IPS DF 6.9 (cell line): ENCODE measurements around the gene AANAT.

Experiments used
- DNase-seq: peaks from one replicate; pipeline ENCODE4 v3.0.0-alpha.2; 2013; ENCODE audit warnings: low read depth, low spot score
- H3K27ac ChIP-seq: one replicate; pipeline ENCODE4 v1.5.1; 2013; ENCODE audit warnings: low read length, control low read depth
- H3K27me3 ChIP-seq: 2 replicates; pipeline ENCODE4 v1.6.1; 2013; ENCODE audit warnings: mild to moderate bottlenecking, low read length; ENCODE audit not compliant: control insufficient read depth, insufficient read depth
- H3K36me3 ChIP-seq: 2 replicates; pipeline ENCODE4 v1.6.1; 2013; ENCODE audit warnings: low read length; ENCODE audit not compliant: control insufficient read depth, insufficient read depth
- H3K4me1 ChIP-seq: 2 replicates; pipeline ENCODE4 v1.6.1; 2013; ENCODE audit warnings: low read length; ENCODE audit not compliant: control insufficient read depth, insufficient read depth
- H3K4me3 ChIP-seq: 2 replicates; pipeline ENCODE4 v1.5.1; 2013; ENCODE audit warnings: mild to moderate bottlenecking, low read length
- H3K9me3 ChIP-seq: 2 replicates; pipeline ENCODE4 v1.6.1; 2013; ENCODE audit warnings: low read length, inconsistent platforms; ENCODE audit not compliant: control insufficient read depth, insufficient read depth
- WGBS: extraction: QIAGEN DNeasy Blood & Tissue Kit; methylation state at CpG from one replicate; pipeline ENCODE4 v1.1.7; 2013; ENCODE audit warnings: mixed read lengths, missing lambda C conversion rate; ENCODE audit not compliant: insufficient read length, insufficient coverage; 5-methylcytosine and 5-hydroxymethylcytosine counted together

Gene AANAT

GRCh38 chr17:76467366-76467765 is at the start of gene AANAT:
Gene AANAT, plus strand, starts transcription at chr17:76467603. Its CDS starts 1,144 bp downstream, at chr17:76468747.
- Histone ChIP-seq H3K9me3 (no peaks in the 10 kb centered on the region), H3K27ac (no peak within 1 kb of the TSS), H3K27me3 (no peaks in the 10 kb centered on the region), H3K4me1 (no peaks in the 10 kb centered on the region), H3K36me3 (no peaks in the 10 kb centered on the region; the same call in 1 of the 2 replicates), H3K4me3 (no peak within 1 kb of the TSS)
- WGBS = no CpG with 5 or more reads among the region's 11 CpGs
- no peak for DNase-seq

GRCh38 chr17:76419576-76420260 is 47.7 kb upstream of the AANAT start:
- no peaks in the 10 kb centered on the region for H3K27me3 ChIP-seq
- no peaks in the 10 kb centered on the region for H3K36me3 ChIP-seq
- no peak overlapping the region for H3K4me3 ChIP-seq
- no peak for DNase-seq
- 0 out of 2 replicates have a peak, but pooled peaks cover 1% of the 10 kb centered on the region for H3K4me1 ChIP-seq
- WGBS = no CpG with 5 or more reads among the region's 17 CpGs
- no peaks in the 10 kb centered on the region for H3K9me3 ChIP-seq
- H3K27ac ChIP-seq = no peak overlapping the region

- Histone ChIP-seq H3K9me3 (no peaks in the 10 kb centered on the region), H3K27me3 (no peaks in the 10 kb centered on the region), H3K4me3 (no peak overlapping the region), H3K36me3 (no peaks in the 10 kb centered on the region), H3K27ac (no peak overlapping the region), H3K4me1 (0 out of 2 replicates have a peak, but pooled peaks cover 1% of the 10 kb centered on the region)
- no CpG with 5 or more reads among the region's 10 CpGs for WGBS
- DNase-seq = no peak
These were observed 46.9 kb upstream of the AANAT start for GRCh38 chr17:76420356-76421043.

GRCh38 chr17:76421044-76421407 is 46.4 kb upstream of the AANAT start:
- Histone ChIP-seq H3K36me3 (no peaks in the 10 kb centered on the region), H3K27me3 (no peaks in the 10 kb centered on the region), H3K4me1 (0 out of 2 replicates have a peak, but pooled peaks cover 1% of the 10 kb centered on the region), H3K27ac (no peak overlapping the region), H3K9me3 (no peaks in the 10 kb centered on the region), H3K4me3 (no peak overlapping the region)
- DNase-seq = no peak
- WGBS = no CpG with 5 or more reads among the region's 7 CpGs

- Histone ChIP-seq H3K27me3 (no peaks in the 10 kb centered on the region), H3K4me3 (no peak overlapping the region), H3K36me3 (no peaks in the 10 kb centered on the region), H3K4me1 (peaks cover 1% of the 10 kb centered on the region; the same call in 1 of the 2 replicates), H3K27ac (no peak overlapping the region), H3K9me3 (no peaks in the 10 kb centered on the region)
- no peak for DNase-seq
- no CpG with 5 or more reads among the region's 8 CpGs for WGBS
These were observed 45.0 kb upstream of the AANAT start for GRCh38 chr17:76422406-76422805.

- H3K27ac ChIP-seq = no peak overlapping the region
- H3K4me1 ChIP-seq = peaks cover 1% of the 10 kb centered on the region; the same call in 1 of the 2 replicates
- no peaks in the 10 kb centered on the region for H3K27me3 ChIP-seq
- no peaks in the 10 kb centered on the region for H3K36me3 ChIP-seq
- H3K4me3 ChIP-seq = no peak overlapping the region
- no peaks in the 10 kb centered on the region for H3K9me3 ChIP-seq
- WGBS = no CpG with 5 or more reads among the region's 6 CpGs
- no peak for DNase-seq
These were observed 44.5 kb upstream of the AANAT start for GRCh38 chr17:76422860-76423259.

- H3K36me3 ChIP-seq = no peaks in the 10 kb centered on the region
- no peak for DNase-seq
- H3K27me3 ChIP-seq = no peaks in the 10 kb centered on the region
- WGBS = no CpG with 5 or more reads among the region's 3 CpGs
- no peak overlapping the region for H3K27ac ChIP-seq
- H3K9me3 ChIP-seq = no peaks in the 10 kb centered on the region
- no peak overlapping the region for H3K4me3 ChIP-seq
- peaks cover 2% of the 10 kb centered on the region; the same call in 1 of the 2 replicates for H3K4me1 ChIP-seq
These were observed 40.5 kb upstream of the AANAT start for GRCh38 chr17:76426853-76427252.

GRCh38 chr17:76427501-76428231 is 39.7 kb upstream of the AANAT start:
- Histone ChIP-seq H3K27ac (no peak overlapping the region), H3K9me3 (no peaks in the 10 kb centered on the region), H3K4me1 (peaks cover 2% of the 10 kb centered on the region; the same call in 1 of the 2 replicates), H3K36me3 (no peaks in the 10 kb centered on the region), H3K4me3 (no peak overlapping the region), H3K27me3 (no peaks in the 10 kb centered on the region)
- no peak for DNase-seq
- no CpG with 5 or more reads among the region's 8 CpGs for WGBS

- Histone ChIP-seq H3K36me3 (no peaks in the 10 kb centered on the region), H3K4me1 (peaks cover 2% of the 10 kb centered on the region; the same call in 1 of the 2 replicates), H3K27me3 (no peaks in the 10 kb centered on the region), H3K27ac (no peak overlapping the region), H3K4me3 (no peak overlapping the region), H3K9me3 (no peaks in the 10 kb centered on the region)
- DNase-seq = no peak
- WGBS = no CpG with 5 or more reads among the region's 1 CpG
These were observed 38.9 kb upstream of the AANAT start for GRCh38 chr17:76428511-76428910.

GRCh38 chr17:76431509-76431908 is 35.9 kb upstream of the AANAT start:
- H3K27me3 ChIP-seq = no peaks in the 10 kb centered on the region
- H3K4me3 ChIP-seq = no peak overlapping the region
- no peak for DNase-seq
- no peak overlapping the region for H3K27ac ChIP-seq
- H3K9me3 ChIP-seq = no peaks in the 10 kb centered on the region
- no CpG with 5 or more reads among the region's 2 CpGs for WGBS
- H3K4me1 ChIP-seq = peaks cover 2% of the 10 kb centered on the region; the same call in 1 of the 2 replicates
- no peaks in the 10 kb centered on the region for H3K36me3 ChIP-seq
